ENCODE measurements around the gene RIIAD1. TPM values are rescaled to one million over a fixed set of nuclear protein-coding genes. Genes with fewer than 3 reads are reported as not detected.

RIIAD1 gene
- total RNA-seq, 2 donors from 2014 or later = not detected

- no peak overlapping the region for H3K4me3 Mint-ChIP-seq
- 61 to 87% methylated on average over 2 to 5 of the region's 5 CpGs for WGBS, 2 experiments (ENCODE audit: insufficient coverage in 1 of 2, insufficient read length in 1 of 2)
- no peaks in the 10 kb centered on the region for H3K27me3 Mint-ChIP-seq (ENCODE audit: insufficient read depth)
- no peak for TF ChIP-seq CTCF (conservative IDR thresholded peaks at IDR 0.05)
- H3K36me3 Mint-ChIP-seq (ENCODE audit: low read depth) = peaks cover 28% of the 10 kb centered on the region
- H3K9me3 ChIP-seq (ENCODE audit: control insufficient read depth, low read length) = no peaks in the 10 kb centered on the region
- H3K4me1 Mint-ChIP-seq = no peaks in the 10 kb centered on the region
- no peak overlapping the region for H3K27ac Mint-ChIP-seq
- DNase-seq = no peak
- peaks cover 13% of the 10 kb centered on the region for H3K9me3 Mint-ChIP-seq
- H3K36me3 ChIP-seq (ENCODE audit: control insufficient read depth, insufficient read depth, low read length) = no peaks in the 10 kb centered on the region
- H3K27me3 ChIP-seq (ENCODE audit: control insufficient read depth, insufficient read depth, low read length, poor library complexity, severe bottlenecking) = no peaks in the 10 kb centered on the region
- H3K4me3 ChIP-seq (ENCODE audit: low read length) = no peak overlapping the region
- no peak overlapping the region for H3K27ac ChIP-seq (ENCODE audit: low read depth, low read length)
- H3K9ac ChIP-seq (ENCODE audit: extremely low read depth, low read length, poor library complexity, severe bottlenecking) = no peak overlapping the region
- H3K4me1 ChIP-seq (ENCODE audit: control insufficient read depth, insufficient read depth, low read length) = no peaks in the 10 kb centered on the region
Observed at GRCh38 chr1:151773702-151774101, 52.4 kb downstream of the RIIAD1 start.

- Mint-ChIP-seq H3K36me3 (ENCODE audit: low read depth) (peaks cover 28% of the 10 kb centered on the region), H3K4me1 (no peaks in the 10 kb centered on the region), H3K27me3 (ENCODE audit: insufficient read depth) (no peaks in the 10 kb centered on the region), H3K4me3 (no peak overlapping the region), H3K27ac (no peak overlapping the region), H3K9me3 (peaks cover 10% of the 10 kb centered on the region)
- no peak for TF ChIP-seq CTCF (conservative IDR thresholded peaks at IDR 0.05)
- H3K36me3 ChIP-seq (ENCODE audit: control insufficient read depth, insufficient read depth, low read length) = no peaks in the 10 kb centered on the region
- H3K27me3 ChIP-seq (ENCODE audit: control insufficient read depth, insufficient read depth, low read length, poor library complexity, severe bottlenecking) = no peaks in the 10 kb centered on the region
- H3K4me1 ChIP-seq (ENCODE audit: control insufficient read depth, insufficient read depth, low read length) = no peaks in the 10 kb centered on the region
- H3K9me3 ChIP-seq (ENCODE audit: control insufficient read depth, low read length) = no peaks in the 10 kb centered on the region
- no peak for DNase-seq
- H3K4me3 ChIP-seq (ENCODE audit: low read length) = no peak overlapping the region
- WGBS, 2 experiments (ENCODE audit: insufficient coverage in 1 of 2, insufficient read length in 1 of 2) = 73 to 82% methylated on average over 3 of the region's 3 CpGs
- H3K9ac ChIP-seq (ENCODE audit: extremely low read depth, low read length, poor library complexity, severe bottlenecking) = no peak overlapping the region
- no peak overlapping the region for H3K27ac ChIP-seq (ENCODE audit: low read depth, low read length)
Observed at GRCh38 chr1:151774256-151774922, 53.1 kb downstream of the RIIAD1 start.

- WGBS, 2 experiments (ENCODE audit: insufficient coverage in 1 of 2, insufficient read length in 1 of 2) = 96 to 98% methylated on average over 5 to 7 of the region's 7 CpGs
- Mint-ChIP-seq H3K9me3 (no peaks in the 10 kb centered on the region), H3K4me1 (no peaks in the 10 kb centered on the region), H3K27ac (no peak overlapping the region), H3K27me3 (ENCODE audit: insufficient read depth) (no peaks in the 10 kb centered on the region), H3K4me3 (no peak overlapping the region), H3K36me3 (ENCODE audit: low read depth) (peaks cover 30% of the 10 kb centered on the region)
- no peaks in the 10 kb centered on the region for H3K27me3 ChIP-seq (ENCODE audit: control insufficient read depth, insufficient read depth, low read length, poor library complexity, severe bottlenecking)
- DNase-seq = no peak
- no peak overlapping the region for H3K27ac ChIP-seq (ENCODE audit: low read depth, low read length)
- no peaks in the 10 kb centered on the region for H3K9me3 ChIP-seq (ENCODE audit: control insufficient read depth, low read length)
- no peak for TF ChIP-seq CTCF (conservative IDR thresholded peaks at IDR 0.05)
- H3K36me3 ChIP-seq (ENCODE audit: control insufficient read depth, insufficient read depth, low read length) = no peaks in the 10 kb centered on the region
- H3K4me3 ChIP-seq (ENCODE audit: low read length) = no peak overlapping the region
- H3K4me1 ChIP-seq (ENCODE audit: control insufficient read depth, insufficient read depth, low read length) = no peaks in the 10 kb centered on the region
- no peak overlapping the region for H3K9ac ChIP-seq (ENCODE audit: extremely low read depth, low read length, poor library complexity, severe bottlenecking)
Observed at GRCh38 chr1:151775894-151776664, 54.8 kb downstream of the RIIAD1 start.
